ENCODE measurements around the gene SHOX. TPM values are rescaled to one million over a fixed set of nuclear protein-coding genes. Genes with fewer than 3 reads are reported as not detected.

Gene SHOX
- polyA plus RNA-seq, 1 of the 3 experiments (the other 2 are of a cell fraction): not detected

GRCh38 chrX:633043-633984 is 2.7 kb downstream of the SHOX start:
- Histone ChIP-seq H3K79me2 (ENCODE audit: insufficient read depth) (no peaks in the 10 kb centered on the region), H3K27me3 (ENCODE audit: insufficient read depth) (peaks cover 67% of the 10 kb centered on the region), H3K9me3 (no peaks in the 10 kb centered on the region), H2AFZ (ENCODE audit: low read depth) (no peak overlapping the region), H3K4me2 (no peak overlapping the region), H4K20me1 (ENCODE audit: insufficient read depth) (no peaks in the 10 kb centered on the region), H3K27ac (ENCODE audit: low read depth in 2 of 2, low read length in 1 of 2) (no peak overlapping the region), H3K9me2 (no peaks in the 10 kb centered on the region), H3K9ac (no peak overlapping the region), H3K36me3 (replicated peaks in 1 of 2; ENCODE audit: control insufficient read depth in 1 of 2, insufficient read depth in 2 of 2, low read length in 1 of 2) (no peaks in the 10 kb centered on the region), H3K4me3 (ENCODE audit: low read depth in 2 of 2, low read length in 1 of 2) (no peak overlapping the region), H3K4me1 (ENCODE audit: control insufficient read depth in 1 of 2, insufficient read depth in 2 of 2, low read depth in 1 of 2, low read length in 1 of 2) (no peaks in the 10 kb centered on the region), H3F3A (replicated peaks; ENCODE audit: insufficient read depth) (no peaks in the 10 kb centered on the region)
- no peak for DNase-seq
- TF ChIP-seq, protein P1, sequence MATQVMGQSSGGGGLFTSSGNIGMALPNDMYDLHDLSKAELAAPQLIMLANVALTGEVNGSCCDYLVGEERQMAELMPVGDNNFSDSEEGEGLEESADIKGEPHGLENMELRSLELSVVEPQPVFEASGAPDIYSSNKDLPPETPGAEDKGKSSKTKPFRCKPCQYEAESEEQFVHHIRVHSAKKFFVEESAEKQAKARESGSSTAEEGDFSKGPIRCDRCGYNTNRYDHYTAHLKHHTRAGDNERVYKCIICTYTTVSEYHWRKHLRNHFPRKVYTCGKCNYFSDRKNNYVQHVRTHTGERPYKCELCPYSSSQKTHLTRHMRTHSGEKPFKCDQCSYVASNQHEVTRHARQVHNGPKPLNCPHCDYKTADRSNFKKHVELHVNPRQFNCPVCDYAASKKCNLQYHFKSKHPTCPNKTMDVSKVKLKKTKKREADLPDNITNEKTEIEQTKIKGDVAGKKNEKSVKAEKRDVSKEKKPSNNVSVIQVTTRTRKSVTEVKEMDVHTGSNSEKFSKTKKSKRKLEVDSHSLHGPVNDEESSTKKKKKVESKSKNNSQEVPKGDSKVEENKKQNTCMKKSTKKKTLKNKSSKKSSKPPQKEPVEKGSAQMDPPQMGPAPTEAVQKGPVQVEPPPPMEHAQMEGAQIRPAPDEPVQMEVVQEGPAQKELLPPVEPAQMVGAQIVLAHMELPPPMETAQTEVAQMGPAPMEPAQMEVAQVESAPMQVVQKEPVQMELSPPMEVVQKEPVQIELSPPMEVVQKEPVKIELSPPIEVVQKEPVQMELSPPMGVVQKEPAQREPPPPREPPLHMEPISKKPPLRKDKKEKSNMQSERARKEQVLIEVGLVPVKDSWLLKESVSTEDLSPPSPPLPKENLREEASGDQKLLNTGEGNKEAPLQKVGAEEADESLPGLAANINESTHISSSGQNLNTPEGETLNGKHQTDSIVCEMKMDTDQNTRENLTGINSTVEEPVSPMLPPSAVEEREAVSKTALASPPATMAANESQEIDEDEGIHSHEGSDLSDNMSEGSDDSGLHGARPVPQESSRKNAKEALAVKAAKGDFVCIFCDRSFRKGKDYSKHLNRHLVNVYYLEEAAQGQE (IDR thresholded peaks at IDR 0.05; ENCODE audit: low read depth, low read length): no peak
- TF ChIP-seq CHD2 (IDR thresholded peaks at IDR 0.05; ENCODE audit: low read length, partially characterized antibody) (no peak), SIN3A (IDR thresholded peaks at IDR 0.05; ENCODE audit: borderline replicate concordance, low read depth, low read length) (no peak), CTCF (IDR thresholded peaks at IDR 0.05) (no peak)
- 1% methylated on average over 23 of the region's 25 CpGs for whole genome bisulfite sequencing (ENCODE audit: low lambda C conversion rate)
- ChIA-PET POLR2A (no interaction called here), CTCF (no interaction called here)

DNA sequence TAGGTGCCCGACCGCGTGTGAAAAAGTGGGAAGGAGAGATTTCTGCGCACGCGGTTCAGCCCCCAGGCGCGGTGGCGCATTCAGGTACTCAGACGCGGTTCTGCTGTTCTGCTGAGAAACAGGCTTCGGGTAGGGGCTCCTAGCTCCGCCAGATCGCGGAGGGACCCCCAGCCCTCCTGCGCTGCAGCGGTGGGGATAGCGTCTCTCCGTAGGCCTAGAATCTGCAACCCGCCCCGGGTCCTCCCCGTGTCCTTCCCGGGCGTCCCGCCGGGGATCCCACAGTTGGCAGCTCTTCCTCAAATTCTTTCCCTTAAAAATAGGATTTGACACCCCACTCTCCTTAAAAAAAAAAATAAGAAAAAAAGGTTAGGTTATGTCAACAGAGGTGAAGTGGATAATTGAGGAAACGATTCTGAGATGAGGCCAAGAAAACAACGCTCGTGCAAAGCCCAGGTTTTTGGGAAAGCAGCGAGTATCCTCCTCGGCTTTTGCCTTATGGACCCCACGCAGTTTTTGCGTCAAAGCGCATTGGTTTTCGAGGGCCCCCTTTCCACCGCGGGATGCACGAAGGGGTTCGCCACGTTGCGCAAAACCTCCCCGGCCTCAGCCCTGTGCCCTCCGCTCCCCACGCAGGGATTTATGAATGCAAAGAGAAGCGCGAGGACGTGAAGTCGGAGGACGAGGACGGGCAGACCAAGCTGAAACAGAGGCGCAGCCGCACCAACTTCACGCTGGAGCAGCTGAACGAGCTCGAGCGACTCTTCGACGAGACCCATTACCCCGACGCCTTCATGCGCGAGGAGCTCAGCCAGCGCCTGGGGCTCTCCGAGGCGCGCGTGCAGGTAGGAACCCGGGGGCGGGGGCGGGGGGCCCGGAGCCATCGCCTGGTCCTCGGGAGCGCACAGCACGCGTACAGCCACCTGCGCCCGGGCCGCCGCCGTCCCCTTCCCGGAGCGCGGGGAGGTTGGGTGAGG is 3.7 kb downstream of the SHOX start:
- Histone ChIP-seq H3K4me1 (ENCODE audit: control insufficient read depth in 1 of 2, insufficient read depth in 2 of 2, low read depth in 1 of 2, low read length in 1 of 2) (no peaks in the 10 kb centered on the region), H3K36me3 (replicated peaks in 1 of 2; ENCODE audit: control insufficient read depth in 1 of 2, insufficient read depth in 2 of 2, low read length in 1 of 2) (no peaks in the 10 kb centered on the region), H3F3A (replicated peaks; ENCODE audit: insufficient read depth) (no peaks in the 10 kb centered on the region), H3K79me2 (ENCODE audit: insufficient read depth) (no peaks in the 10 kb centered on the region), H3K9me2 (no peaks in the 10 kb centered on the region), H3K9ac (no peak overlapping the region), H4K20me1 (ENCODE audit: insufficient read depth) (no peaks in the 10 kb centered on the region), H3K4me2 (no peak overlapping the region), H2AFZ (ENCODE audit: low read depth) (no peak overlapping the region), H3K27me3 (ENCODE audit: insufficient read depth) (peaks cover 76% of the 10 kb centered on the region), H3K4me3 (ENCODE audit: low read depth in 2 of 2, low read length in 1 of 2) (no peak overlapping the region), H3K9me3 (no peaks in the 10 kb centered on the region), H3K27ac (ENCODE audit: low read depth in 2 of 2, low read length in 1 of 2) (no peak overlapping the region)
- no peak for DNase-seq
- POLR2A ChIA-PET: no interaction called here
- CTCF ChIA-PET: no interaction called here
- TF ChIP-seq CTCF (IDR thresholded peaks at IDR 0.05) (no peak), RXRA (IDR thresholded peaks at IDR 0.05; ENCODE audit: borderline replicate concordance, low read depth) (no peak)
- WGBS (ENCODE audit: low lambda C conversion rate): 12% methylated on average over 54 of the region's 84 CpGs

Data from SK-N-SH (cell line).